ENCODE results near the gene STARD7. TPM values are rescaled to one million over a fixed set of nuclear protein-coding genes. Genes with fewer than 3 reads are reported as not detected.
A peak's percentile ranks its signal among the peaks of the same experiment; 100 is the strongest.

STARD7 gene
- total RNA-seq, 1 experiment from 2014 or later: 170 TPM

GRCh38 chr2:96202152-96202854 is 6.3 kb downstream of the STARD7 start:
- DNase-seq (ENCODE audit: extremely low read depth, low read depth): no peak

DNA sequence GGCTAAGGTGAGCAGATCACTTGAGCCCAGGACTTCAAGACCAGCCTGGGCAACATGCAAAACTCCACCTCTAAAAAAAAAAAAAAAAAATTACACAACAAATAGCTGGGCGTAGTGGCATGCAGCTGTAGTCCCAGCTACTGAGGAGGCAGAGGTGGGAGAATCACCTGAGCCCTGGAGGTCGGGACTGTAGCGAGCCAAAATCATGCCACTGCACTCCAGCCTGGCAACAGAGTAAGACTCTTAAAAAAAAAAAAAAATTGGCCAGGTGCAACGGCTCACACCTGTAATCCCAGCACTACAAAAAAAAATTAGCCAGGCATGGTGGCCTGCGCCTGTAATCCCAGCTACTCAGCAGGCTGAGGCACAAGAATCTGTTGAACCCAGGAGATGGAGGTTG is 7.3 kb downstream of the STARD7 start:
- no peak for DNase-seq (ENCODE audit: extremely low read depth, low read depth)

DNA sequence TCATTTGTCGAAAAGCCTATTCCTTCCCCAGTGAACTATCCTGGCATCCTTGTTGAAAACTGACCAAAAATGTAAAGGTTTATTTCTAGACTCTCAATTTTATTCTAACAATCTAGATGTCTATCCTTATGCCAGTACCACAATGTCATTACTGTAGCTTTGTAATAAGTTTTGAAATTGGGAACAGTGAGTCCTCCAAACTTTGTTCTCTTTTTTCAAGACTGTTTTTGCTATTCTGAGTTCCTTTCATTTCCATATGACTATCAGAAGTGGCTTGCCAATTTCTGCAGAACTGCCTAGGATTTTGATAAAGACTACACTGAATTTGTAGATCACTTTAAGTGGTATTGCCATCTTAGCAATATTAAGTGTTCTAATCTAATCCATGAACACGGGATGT is 9.7 kb downstream of the STARD7 start:
- no peak for DNase-seq (ENCODE audit: extremely low read depth, low read depth)

DNA sequence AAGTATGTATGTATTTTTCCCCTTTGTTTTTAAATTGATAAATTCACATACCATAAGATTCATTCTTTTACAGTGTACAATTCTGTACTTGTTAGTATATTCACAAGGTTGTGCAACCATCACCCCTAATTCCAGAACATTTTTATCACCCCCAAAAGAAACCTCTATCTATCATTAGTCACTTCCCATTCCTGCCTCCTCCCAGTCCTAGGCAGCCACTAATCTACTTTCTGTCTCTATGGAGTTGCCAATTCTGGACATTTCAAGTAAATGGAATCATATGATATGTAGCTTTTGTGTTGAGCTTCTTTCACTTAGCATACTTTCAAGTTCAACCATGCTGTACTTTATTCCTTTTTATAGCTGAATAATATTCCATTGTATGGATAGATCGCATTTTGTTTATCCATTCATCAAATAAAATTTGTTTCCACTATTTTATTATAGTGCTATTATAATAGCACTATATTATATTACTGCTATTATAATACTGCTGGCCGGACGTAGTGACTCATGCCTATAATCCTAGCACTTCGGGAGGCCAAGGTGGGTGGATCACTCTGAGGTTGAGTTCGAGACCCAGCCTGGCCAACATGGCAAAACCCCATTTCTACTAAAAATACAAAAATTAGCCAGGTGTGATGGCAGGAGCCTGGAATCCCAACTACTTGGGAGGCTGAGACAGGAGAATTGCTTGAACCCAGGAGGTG is 10.9 kb downstream of the STARD7 start:
- no peak for DNase-seq (ENCODE audit: extremely low read depth, low read depth)

DNA sequence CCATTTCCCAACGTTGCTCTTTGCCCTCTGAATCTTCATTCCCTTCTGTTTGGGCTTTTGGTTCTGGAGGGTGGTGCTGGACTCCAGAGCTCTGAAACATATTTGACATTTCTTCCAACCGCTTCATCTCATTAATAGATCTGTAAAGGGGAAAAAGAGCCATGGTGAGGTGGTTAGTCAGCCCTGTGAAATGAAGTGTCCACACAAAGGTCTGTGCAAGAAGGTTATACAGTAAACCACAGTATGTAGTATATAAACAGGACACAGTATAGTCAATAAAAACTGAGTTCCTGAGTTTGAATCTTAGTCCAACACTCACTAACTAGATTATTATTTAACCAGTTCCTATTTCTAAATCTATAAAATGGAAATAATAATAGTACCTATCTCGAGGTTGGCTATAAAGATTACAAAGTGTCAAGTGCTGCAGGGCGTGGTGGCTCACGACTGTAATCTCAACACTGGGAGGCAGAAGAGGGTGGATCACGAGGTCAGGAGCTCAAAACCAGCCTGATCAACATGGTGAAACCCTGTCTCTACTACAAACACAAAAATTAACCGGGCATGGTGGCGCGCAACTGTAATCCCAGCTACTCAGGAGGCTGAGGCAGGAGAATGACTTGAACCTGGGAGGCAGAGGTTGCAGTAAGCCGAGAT is 13.1 kb downstream of the STARD7 start:
- DNase-seq (ENCODE audit: extremely low read depth, low read depth): no peak

GRCh38 chr2:96191937-96192670 is 16.5 kb downstream of the STARD7 start:
- no peak for DNase-seq (ENCODE audit: extremely low read depth, low read depth)

DNA sequence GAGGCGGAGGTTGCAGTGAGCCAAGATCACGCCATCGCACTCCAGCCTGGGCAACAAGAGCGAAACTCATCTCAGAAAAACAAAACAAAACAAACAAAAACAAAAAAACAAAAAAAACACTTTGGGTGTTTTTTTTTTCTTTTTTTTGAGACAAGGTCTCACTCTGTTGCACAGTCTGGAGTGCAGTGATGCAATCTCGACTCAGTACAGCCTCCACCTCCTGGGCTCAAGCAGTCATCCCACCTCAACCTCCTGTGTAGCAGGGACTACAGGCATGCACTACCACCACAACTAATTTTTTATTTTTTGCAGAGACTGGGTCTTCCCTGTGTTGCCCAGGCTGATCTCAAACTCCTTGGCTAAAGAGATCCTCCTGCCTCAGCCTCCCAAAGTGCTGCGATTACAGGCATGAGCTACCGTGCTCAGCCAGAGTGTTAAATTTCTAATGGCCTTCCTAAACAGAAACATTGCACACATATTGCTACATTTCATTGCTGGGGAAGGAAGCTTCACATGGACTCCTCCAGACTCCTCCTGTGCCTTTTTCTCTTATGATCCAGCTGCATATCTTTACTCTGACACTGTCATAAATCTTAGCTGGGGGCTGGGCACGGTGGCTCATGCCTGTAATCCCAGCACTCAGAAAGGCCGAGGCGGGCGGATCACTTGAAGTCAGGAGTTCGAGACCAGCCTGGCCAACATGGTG is 19.7 kb downstream of the STARD7 start:
- no peak for DNase-seq (ENCODE audit: extremely low read depth, low read depth)

- DNase-seq (ENCODE audit: extremely low read depth, low read depth): no peak
Observed at GRCh38 chr2:96186562-96186961, 22.1 kb downstream of the STARD7 start.

- no peak for DNase-seq (ENCODE audit: extremely low read depth, low read depth)
Observed at GRCh38 chr2:96185516-96185915, 23.1 kb downstream of the STARD7 start.

DNA sequence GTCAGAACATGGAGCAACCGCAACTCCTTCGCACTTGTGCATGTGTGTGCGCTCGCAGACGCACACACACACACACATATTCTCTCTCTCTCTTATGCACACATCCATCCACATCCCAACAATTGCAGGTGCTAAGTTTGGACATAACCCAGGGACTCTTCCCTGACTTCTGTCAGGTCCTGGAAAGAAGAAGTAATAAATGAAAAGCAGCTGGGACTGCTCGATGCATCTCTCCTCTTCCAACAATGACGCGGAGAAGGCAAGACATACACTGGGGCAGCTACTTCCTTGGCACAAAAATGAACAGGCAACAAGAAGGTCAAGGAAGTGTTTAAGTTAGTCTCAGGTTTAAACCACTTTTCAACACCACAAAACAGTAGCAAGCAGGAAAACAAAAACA is 23.6 kb downstream of the STARD7 start:
- DNase-seq (ENCODE audit: extremely low read depth, low read depth): no peak

DNA sequence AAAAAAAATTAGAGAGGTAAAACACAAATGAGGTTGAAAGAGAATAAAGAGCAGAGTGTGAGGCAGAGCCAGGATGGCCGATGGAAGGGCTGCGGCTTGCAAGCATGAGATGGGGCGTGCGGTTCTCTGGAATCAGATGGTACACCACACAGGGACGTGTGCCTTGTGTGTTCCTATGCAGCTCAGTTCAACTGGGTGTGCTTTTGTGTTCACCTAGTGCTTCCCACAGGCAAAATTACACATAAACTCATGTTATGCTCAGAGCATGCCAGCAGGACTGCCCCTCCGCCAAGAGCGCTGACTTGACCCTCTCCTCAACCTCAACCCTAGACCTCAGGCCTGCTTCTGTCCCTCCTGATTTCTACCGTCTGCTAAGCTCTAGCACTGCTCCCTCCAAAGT is 24.4 kb downstream of the STARD7 start:
- DNase-seq (ENCODE audit: extremely low read depth, low read depth): no peak

- DNase-seq (ENCODE audit: extremely low read depth, low read depth): no peak
Observed at GRCh38 chr2:96181529-96181928, 27.1 kb downstream of the STARD7 start.

- no peak for DNase-seq (ENCODE audit: extremely low read depth, low read depth)
Observed at GRCh38 chr2:96180521-96180920, 28.1 kb downstream of the STARD7 start.

DNA sequence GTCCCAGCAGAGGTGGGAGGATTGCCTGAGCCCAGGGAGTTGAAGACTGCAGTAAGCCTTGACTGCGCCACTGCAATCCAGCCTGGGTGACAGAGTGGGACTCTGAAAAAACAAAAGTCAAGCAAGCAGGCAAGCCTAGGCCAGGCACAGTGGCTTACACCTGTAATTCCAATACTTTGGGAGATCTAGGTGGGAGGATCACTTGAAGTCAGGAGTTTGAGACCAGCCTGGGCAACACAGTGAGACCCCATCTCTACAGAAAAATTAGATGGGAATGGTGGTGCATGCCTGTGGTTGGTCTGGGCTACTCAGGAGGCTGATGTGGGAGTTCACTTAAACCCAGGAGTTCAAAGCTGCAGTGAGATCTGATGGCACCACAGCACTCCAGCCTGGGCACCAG is 28.6 kb downstream of the STARD7 start:
- DNase-seq (ENCODE audit: extremely low read depth, low read depth): no peak

DNA sequence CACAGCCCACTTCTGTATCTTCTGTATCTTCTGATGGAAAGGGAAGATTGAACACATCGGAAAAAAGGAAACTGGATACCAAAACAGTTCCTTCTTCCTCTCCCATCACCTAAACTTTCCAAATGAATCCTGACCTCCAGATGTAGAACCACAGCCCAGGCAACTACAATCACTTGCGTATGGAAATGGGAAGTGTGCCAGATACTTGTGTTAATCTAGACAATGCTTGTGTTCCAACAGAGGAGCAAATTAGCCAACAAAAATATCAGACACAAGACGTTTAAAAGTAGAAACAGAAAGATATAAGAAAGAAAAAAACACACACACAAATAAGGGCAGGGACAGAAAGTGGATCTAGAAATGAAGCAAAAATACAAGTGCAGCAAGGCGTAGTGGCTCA is 32.0 kb downstream of the STARD7 start:
- DNase-seq (ENCODE audit: extremely low read depth, low read depth): no peak

DNA sequence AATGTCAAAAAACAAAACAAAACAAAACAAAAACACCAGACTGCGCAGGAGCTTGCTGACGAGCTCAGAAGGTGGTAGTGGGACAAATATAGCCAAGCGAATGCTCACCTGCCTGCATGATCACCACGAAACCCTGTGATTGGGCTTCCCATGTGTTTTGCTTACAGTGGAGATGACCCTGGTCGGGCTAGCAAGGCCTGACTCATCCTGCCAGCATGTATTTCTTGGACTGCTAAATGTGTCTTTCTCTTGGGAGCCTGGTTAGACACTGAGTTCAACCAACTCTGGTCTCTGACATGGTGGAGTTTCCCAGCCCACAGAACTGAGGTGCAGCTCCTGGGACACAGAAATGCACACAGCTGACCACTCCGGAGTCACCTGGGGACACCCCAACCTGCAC is 32.7 kb downstream of the STARD7 start:
- DNase-seq (ENCODE audit: extremely low read depth, low read depth): no peak

DNA sequence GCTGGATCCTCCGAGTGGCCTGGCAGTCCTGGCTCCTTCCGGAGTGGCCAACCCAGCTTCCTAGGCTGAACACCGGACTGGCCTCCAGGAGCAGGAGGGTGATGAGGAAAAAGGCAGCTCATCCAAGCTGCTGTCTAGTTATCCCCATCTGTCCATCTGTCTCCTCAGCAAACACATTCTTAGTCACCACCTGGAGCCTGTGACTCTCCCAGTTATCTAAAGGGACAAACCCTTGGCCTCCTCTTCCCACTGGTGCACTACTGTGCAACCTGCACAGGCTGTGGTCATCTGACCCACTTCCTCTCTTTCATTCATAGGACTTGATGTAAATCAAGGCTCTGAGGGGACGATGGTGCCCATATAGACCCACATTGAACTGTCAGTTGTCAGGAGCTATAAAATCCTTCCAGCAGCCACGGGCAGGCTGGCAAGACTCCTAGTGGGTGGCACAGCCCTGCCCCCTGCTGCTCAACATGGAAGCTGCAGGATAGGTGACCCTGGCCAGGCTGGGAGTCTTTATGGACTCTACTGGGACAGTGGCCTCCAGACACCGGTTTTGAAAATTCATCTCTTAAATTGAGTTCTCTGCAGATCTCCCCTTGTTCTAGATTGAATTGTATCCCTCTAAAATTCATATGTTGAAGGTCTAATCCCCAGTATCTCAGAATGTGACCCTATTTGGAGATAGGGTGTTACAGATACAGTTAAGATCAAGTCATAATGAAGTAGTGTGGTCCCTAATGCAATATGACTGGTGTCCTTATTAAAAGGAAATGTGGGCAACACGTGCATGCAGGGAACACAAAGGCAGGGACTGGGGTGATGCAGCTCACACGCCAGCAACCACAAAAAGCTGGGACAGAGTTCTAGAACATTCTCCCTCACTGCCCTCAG is 34.1 kb downstream of the STARD7 start:
- DNase-seq (ENCODE audit: extremely low read depth, low read depth): peak; percentile 72

GRCh38 chr2:96171831-96172230 is 36.8 kb downstream of the STARD7 start:
- no peak for DNase-seq (ENCODE audit: extremely low read depth, low read depth)

- DNase-seq (ENCODE audit: extremely low read depth, low read depth): no peak
Observed at GRCh38 chr2:96170626-96171025, 38.0 kb downstream of the STARD7 start.

All from NCI-H460 (cell line).